ENCODE measurements around the gene KLC1. TPM values are rescaled to one million over a fixed set of nuclear protein-coding genes. Genes with fewer than 3 reads are reported as not detected.

KLC1 gene
- total RNA-seq, 6 experiments from 2014 or later: 179 to 204 (median 189) TPM

DNA sequence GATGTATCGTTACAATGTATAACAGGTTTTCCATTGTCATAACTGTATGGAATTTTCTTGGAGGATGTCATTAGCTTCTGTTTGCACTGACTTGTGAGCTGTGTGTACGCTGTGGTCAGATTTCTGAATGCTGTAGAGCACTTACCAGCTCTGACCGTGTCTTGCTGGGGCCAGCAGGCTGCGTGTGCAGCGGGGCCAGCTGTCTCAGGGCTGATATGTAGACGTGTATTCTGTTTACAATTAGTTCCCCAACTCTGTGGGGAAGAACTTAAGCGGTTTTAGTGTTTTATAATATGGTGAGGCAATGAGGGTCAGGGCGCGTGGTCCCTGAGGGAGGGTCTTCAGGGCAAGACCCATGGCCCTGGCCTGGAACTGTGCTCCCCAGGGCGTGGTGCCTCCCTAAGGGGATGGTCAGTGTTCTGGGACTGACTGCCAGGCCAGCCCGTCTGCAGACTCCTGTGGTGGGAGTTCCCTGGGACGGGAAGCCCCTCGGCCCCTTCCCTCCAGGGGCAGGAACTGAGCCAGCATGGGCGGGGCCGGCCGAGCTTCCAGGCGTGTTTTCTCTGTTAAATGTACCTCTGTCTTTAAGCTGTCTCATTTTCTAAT, 67.6 kb downstream of the KLC1 start:
- H3K9me3 Mint-ChIP-seq: no peaks in the 10 kb centered on the region
- peaks cover 9% of the 10 kb centered on the region for H3K4me1 Mint-ChIP-seq (ENCODE audit: low read depth)
- TF ChIP-seq, protein P1, sequence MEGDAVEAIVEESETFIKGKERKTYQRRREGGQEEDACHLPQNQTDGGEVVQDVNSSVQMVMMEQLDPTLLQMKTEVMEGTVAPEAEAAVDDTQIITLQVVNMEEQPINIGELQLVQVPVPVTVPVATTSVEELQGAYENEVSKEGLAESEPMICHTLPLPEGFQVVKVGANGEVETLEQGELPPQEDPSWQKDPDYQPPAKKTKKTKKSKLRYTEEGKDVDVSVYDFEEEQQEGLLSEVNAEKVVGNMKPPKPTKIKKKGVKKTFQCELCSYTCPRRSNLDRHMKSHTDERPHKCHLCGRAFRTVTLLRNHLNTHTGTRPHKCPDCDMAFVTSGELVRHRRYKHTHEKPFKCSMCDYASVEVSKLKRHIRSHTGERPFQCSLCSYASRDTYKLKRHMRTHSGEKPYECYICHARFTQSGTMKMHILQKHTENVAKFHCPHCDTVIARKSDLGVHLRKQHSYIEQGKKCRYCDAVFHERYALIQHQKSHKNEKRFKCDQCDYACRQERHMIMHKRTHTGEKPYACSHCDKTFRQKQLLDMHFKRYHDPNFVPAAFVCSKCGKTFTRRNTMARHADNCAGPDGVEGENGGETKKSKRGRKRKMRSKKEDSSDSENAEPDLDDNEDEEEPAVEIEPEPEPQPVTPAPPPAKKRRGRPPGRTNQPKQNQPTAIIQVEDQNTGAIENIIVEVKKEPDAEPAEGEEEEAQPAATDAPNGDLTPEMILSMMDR (IDR thresholded peaks at IDR 0.05): no peak
- H3K27ac Mint-ChIP-seq: peak overlapping the region; percentile 50
- H3K4me3 Mint-ChIP-seq: peak overlapping the region; percentile 11; the same call in 1 of the 2 replicates
- H3K36me3 Mint-ChIP-seq (ENCODE audit: low read depth): peaks cover 5% of the 10 kb centered on the region; the same call in 1 of the 2 replicates
- DNase-seq: no peak
- peaks cover 10% of the 10 kb centered on the region for H3K27me3 Mint-ChIP-seq (ENCODE audit: insufficient read depth)

DNA sequence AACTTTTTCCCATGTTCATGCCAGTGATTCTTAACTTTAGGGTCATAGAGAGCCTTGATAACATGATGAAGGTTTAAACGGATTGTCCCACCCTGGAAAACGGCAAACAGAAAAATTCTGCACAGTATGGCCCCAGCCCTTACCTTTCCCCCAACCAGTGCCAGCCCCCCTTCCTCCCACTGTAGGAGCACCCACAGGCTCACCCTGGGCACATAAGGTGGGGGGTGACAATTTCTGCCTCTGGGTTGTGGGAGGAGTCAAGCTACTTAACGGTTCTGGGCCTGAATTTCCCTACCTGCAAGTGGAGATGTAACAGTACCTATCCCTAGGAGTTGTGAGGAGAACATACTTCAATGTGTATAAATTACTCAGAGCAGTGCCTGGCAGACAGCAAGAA, 68.2 kb downstream of the KLC1 start:
- Mint-ChIP-seq H3K27ac (peak overlapping the region; percentile 50), H3K36me3 (ENCODE audit: low read depth) (peaks cover 5% of the 10 kb centered on the region; the same call in 1 of the 2 replicates), H3K27me3 (ENCODE audit: insufficient read depth) (peaks cover 14% of the 10 kb centered on the region), H3K4me1 (ENCODE audit: low read depth) (peaks cover 9% of the 10 kb centered on the region), H3K4me3 (no peak overlapping the region), H3K9me3 (no peaks in the 10 kb centered on the region)
- TF ChIP-seq, protein P1 (IDR thresholded peaks at IDR 0.05): no peak
- no peak for DNase-seq

DNA sequence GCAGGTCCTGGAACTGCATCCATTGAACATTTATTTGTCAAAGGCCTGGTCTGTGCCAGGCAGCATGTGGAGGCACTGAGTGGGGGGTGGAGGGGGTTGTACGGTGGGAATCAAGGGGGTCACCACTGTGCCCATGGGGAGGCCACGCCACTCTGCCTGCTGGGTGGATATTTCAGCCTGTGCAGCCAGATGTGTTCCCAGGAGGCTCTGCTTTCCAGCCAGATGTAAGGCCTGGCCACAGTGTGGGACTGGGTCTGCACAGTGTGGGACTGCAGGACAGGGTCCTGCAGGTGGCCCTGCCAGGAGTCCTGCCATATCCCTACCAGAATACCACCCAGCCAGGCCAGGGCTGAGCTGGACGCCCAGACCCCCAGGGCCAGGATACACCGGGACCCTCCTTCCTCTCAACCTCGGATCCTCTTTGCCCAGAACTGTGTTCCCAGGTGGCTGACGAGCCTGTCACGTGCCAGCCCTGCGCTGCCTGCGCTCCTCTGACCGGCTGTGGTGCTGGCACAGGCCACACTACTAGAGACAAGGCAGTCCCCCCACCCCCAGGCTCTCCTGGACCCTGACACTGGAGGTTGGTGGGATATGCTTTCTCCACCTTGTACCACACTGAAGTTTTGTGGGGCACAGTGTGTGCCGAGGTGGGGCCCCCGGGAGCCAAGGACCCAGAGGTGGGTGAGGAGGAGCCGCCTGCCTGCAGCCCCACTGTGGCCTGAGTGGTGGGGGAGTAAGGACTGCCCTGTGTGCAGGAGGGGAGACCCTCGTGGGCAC, 68.8 kb downstream of the KLC1 start:
- peaks cover 9% of the 10 kb centered on the region for H3K4me1 Mint-ChIP-seq (ENCODE audit: low read depth)

DNA sequence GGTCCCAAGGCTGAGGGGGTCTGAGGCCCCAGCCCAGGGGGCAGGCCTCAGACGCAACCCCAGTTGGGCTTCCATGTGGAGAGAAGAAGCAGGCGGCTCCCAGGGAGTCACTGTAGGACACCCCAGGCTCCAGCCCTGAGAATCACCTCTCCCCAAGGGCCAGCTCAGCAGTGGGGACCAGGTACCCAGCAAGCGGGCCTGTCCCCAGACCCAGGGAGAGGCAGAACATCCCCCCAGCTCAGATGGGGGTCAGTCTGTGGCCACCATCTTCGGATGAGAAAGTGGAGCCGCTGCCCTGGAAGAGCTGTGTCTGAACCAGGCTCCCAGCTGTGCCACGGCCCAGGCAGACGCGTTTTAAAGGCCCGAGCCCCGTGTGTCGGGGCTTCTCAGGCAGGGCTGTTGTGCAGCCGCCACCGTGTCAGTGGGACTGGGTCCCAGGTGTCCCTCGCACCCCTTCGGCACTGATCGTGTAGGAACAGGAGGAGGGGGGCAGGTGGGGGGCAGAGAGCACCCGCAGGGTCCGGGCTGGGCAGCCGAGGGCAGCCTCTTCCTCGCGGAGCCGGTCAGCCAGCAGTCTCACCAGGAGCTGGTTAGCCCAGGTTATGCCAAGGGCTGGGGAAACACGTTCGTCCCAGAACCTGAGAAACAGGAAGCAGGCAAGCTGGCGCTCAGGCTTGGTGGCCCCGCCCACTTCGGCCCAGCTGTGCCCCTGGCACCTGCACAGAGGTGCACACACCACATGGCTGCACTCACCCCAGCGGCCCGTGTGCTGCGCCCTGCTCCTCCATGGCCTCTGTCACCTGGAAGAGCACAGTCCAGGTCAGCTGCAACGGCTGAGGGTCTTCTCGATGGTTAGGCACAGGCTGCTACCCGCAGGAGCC, 69.6 kb downstream of the KLC1 start:
- H3K27me3 Mint-ChIP-seq (ENCODE audit: insufficient read depth): peaks cover 23% of the 10 kb centered on the region
- peaks cover 9% of the 10 kb centered on the region for H3K4me1 Mint-ChIP-seq (ENCODE audit: low read depth)
- TF ChIP-seq, protein P1 (IDR thresholded peaks at IDR 0.05): no peak
- peaks cover 14% of the 10 kb centered on the region for H3K36me3 Mint-ChIP-seq (ENCODE audit: low read depth)
- no peak for DNase-seq
- H3K4me3 Mint-ChIP-seq: no peak overlapping the region
- no peak overlapping the region; the same call in 1 of the 2 replicates for H3K27ac Mint-ChIP-seq
- 0 out of 2 replicates have a peak, but pooled peaks cover 2% of the 10 kb centered on the region for H3K9me3 Mint-ChIP-seq

More for the DNA sequence above, 68.8 kb downstream of the KLC1 start:
- Mint-ChIP-seq H3K9me3 (no peaks in the 10 kb centered on the region), H3K4me3 (no peak overlapping the region), H3K36me3 (ENCODE audit: low read depth) (peaks cover 7% of the 10 kb centered on the region), H3K27me3 (ENCODE audit: insufficient read depth) (peaks cover 17% of the 10 kb centered on the region), H3K27ac (peak overlapping the region; percentile 57)
- TF ChIP-seq, protein P1 (IDR thresholded peaks at IDR 0.05): no peak
- no peak for DNase-seq

DNA sequence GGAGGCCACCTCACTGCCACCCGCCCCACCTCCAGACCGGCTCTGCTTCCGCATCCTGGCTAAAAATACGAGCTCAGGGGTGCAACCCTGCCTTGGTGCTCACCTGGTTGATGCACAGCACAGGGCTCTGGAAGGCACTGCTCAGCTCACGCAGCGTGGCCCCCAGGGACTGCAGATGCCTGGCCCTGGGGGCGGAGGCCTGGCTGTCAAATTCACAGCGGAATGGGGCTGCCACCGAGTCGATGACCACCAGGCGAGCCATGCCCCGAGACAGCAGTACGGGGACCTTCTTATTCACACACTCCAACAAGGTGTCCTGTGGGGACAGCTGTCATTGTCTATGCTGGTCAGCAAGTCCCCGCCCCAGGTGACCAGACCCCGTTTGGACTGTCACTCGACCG, 70.2 kb downstream of the KLC1 start:
- Mint-ChIP-seq H3K4me1 (ENCODE audit: low read depth) (peaks cover 9% of the 10 kb centered on the region), H3K4me3 (no peak overlapping the region), H3K27me3 (ENCODE audit: insufficient read depth) (peaks cover 25% of the 10 kb centered on the region), H3K9me3 (0 out of 2 replicates have a peak, but pooled peaks cover 6% of the 10 kb centered on the region), H3K27ac (peak overlapping the region; percentile 13; the same call in 1 of the 2 replicates), H3K36me3 (ENCODE audit: low read depth) (peaks cover 18% of the 10 kb centered on the region)
- DNase-seq: no peak
- TF ChIP-seq, protein P1 (IDR thresholded peaks at IDR 0.05): no peak

Measured in HFFc6 (cell line).